Right lobe of liver (tissue), 4 donors: Measurements from ENCODE around the gene PRDM16.

Experiments used
- POLR2A ChIP-seq: fragments of 450-650 bp; IDR thresholded peaks from one replicate; pipeline ENCODE4 v1.6.1; 2017; ENCODE audit warnings: antibody characterized with exemption, mild to moderate bottlenecking
- TF ChIP-seq, protein P1 (sequence below), 4 donors: fragments of 200-600 bp in 3 of 4; fragments of 450-650 bp in 1 of 4; IDR thresholded peaks; one replicate each; pipeline versions ENCODE4 v1.5.1 to v1.8.0; 2016 to 2022; ENCODE audit warnings: antibody characterized with exemption in 4 of 4, mild to moderate bottlenecking in 2 of 4
- donor health status: DM: no; HTN: no; CAD: no.
- donor health status: DM: no; HTN: no; CAD: no.
- donor health status: DM: no; HTN: yes; CAD: no.

- TF ChIP-seq POLR2A = no peak
- TF ChIP-seq, protein P1, sequence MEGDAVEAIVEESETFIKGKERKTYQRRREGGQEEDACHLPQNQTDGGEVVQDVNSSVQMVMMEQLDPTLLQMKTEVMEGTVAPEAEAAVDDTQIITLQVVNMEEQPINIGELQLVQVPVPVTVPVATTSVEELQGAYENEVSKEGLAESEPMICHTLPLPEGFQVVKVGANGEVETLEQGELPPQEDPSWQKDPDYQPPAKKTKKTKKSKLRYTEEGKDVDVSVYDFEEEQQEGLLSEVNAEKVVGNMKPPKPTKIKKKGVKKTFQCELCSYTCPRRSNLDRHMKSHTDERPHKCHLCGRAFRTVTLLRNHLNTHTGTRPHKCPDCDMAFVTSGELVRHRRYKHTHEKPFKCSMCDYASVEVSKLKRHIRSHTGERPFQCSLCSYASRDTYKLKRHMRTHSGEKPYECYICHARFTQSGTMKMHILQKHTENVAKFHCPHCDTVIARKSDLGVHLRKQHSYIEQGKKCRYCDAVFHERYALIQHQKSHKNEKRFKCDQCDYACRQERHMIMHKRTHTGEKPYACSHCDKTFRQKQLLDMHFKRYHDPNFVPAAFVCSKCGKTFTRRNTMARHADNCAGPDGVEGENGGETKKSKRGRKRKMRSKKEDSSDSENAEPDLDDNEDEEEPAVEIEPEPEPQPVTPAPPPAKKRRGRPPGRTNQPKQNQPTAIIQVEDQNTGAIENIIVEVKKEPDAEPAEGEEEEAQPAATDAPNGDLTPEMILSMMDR (IDR thresholded peaks at IDR 0.05) = no peak
Observed at GRCh38 chr1:3257788-3258187, 188.8 kb downstream of the PRDM16 start.
